ENCODE data around the gene C17orf113.
"Not testable (repeated sequence)": the region's sequence is repeated elsewhere in the genome, so short reads cannot be mapped to it uniquely, and the experiment has no call there.

The C17orf113 gene

DNA sequence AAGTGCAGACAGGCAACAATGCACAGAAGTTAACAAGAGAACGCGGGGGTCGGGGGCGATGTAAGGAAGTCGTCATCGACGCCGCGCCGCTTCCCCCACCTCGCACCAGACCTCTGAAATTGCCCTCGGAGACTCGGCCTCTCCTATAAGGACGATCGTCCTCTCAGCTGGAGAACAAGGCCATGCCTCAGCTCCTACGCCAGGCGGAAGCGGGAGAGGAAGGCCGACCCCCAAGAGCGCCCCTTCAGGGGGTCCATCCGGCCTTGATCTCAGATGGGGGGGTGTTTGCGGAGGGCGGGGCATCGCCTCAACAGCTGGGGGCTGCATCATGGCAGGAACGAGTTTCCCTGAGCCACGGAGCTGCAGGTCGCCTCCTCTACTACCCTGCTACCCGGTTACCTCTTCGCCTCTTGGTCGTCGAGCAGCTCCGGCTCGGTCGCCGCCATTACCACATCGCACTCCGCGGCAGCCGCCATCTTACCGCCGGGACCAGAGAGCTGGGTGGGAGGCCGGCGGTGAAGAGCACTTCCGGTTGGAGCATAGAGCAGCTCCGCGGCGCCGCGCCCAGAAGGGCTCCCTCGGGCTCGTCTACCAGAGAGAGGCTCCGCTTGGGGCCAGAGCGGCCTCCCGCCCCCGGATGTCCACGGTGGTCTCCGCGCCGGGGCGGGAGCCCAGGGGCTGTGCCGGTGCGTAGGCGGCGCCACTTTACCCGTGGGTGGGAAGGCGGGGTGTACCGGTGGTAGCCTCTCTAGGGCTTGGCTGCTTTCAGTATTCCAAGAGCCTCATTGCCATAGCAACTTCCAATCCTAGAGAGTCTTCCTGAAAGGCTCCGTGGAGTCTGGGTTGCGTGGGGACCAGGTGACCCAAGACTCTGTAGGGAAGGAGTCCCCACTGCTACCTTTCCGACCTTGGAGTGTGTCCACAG lies 33.2 kb downstream of the C17orf113 start, which contains the start of gene DNAJC7:
TSS of gene DNAJC7 (minus strand) at position 499 of the 925 bp plus-strand sequence. CDS start at position 476, 23 bp downstream.
- DNase-seq (ENCODE audit: low read depth in 2 of 2, low spot score in 1 of 2), result peak; percentile 64 to 77

DNA sequence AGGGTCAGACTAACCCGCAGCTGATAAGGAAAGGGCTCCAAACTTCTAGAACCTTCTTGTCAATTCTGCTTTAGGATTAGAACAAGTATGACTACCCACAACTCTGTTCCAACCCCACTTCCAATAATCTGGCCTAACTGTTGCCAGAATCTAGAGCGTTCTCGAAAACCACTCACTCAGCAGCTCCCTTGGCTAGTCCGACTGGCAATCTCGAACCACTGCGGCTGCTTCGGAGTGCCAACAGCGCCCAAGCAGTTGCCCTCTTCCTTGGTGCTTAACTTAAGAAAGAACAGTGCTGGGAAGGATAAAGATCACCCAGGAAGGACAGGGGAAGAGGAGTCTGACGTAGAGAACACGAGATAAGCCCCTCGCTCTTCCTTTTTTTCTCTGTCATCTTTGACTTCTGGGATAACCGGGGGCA lies 34.0 kb downstream of the C17orf113 start:
- DNase-seq (ENCODE audit: low read depth in 2 of 2, low spot score in 1 of 2), result no peak

DNA sequence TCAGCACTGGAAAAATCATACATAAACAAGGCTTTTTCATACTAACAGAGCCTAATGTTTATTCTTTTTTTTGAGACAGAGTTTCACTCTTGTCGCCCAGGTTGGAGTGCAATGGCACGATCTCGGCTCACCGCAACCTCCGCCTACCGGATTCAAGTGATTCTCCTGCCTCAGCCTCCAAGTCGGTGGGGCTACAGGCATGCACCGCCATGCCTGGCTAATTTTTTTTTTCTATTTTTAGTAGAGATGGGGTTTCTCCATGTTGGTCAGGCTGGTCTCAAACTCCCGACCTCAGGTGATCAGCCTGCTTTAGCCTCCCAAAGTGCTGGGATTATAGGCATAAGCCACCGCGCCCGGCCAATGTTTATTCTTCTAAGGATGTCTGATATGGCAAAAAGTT lies 36.7 kb downstream of the C17orf113 start:
- not testable (repeated sequence) for DNase-seq (ENCODE audit: low read depth in 2 of 2, low spot score in 1 of 2)

GRCh38 chr17:42012363-42012762 lies 38.0 kb downstream of the C17orf113 start:
- DNase-seq (ENCODE audit: low read depth in 2 of 2, low spot score in 1 of 2), result not testable (repeated sequence)

GRCh38 chr17:42010898-42011516 lies 39.4 kb downstream of the C17orf113 start:
- DNase-seq (ENCODE audit: low read depth in 2 of 2, low spot score in 1 of 2), result no peak

GRCh38 chr17:42010266-42010680 lies 40.1 kb downstream of the C17orf113 start:
- DNase-seq (ENCODE audit: low read depth in 2 of 2, low spot score in 1 of 2), result not testable (repeated sequence)

DNA sequence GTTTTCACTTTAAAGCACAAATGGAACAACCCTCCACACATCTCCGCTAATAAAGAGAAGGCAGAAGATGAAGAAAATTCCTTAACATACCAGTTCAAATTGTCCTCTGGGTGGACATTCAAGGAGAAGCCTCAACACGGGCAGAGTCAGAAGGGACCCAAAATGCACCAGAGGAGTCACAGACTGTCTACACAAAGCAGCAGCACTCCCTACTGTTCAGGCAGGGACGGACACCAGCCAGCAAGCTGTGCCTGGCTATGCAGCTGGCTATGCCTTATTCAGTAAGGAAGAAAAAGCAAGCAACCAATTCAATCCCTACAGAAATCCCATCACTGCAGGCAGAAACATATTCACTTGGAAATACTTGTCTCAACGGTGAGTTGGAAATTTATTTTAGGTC lies 41.2 kb downstream of the C17orf113 start:
- no peak for DNase-seq (ENCODE audit: low read depth in 2 of 2, low spot score in 1 of 2)

- no peak for DNase-seq (ENCODE audit: low read depth in 2 of 2, low spot score in 1 of 2)
Measured at GRCh38 chr17:42005166-42005565, 45.2 kb downstream of the C17orf113 start.

DNA sequence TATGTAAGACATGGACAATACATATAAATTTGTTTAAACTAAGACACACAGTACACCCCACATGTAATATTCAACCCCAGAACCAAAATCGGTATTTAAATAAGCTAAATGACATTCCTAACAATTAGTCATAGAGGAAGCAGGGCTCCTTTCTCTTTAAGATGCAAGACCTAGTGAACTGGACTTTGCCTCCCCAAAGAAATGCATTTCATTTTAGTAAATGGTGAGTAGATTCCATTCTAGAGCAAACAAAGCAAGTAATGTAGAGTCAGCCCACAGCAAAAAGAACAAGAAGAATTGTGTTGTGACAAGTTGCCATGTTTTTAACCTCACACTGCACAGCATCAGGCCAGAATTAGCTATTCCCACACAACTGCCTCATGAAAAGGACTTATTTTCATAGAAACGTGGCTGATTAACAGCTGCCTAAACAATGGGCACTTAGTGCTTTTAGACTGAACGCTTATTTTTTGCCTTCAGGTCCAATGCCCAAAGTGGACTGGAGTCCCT lies 47.6 kb downstream of the C17orf113 start:
- no peak for DNase-seq (ENCODE audit: low read depth in 2 of 2, low spot score in 1 of 2)

DNA sequence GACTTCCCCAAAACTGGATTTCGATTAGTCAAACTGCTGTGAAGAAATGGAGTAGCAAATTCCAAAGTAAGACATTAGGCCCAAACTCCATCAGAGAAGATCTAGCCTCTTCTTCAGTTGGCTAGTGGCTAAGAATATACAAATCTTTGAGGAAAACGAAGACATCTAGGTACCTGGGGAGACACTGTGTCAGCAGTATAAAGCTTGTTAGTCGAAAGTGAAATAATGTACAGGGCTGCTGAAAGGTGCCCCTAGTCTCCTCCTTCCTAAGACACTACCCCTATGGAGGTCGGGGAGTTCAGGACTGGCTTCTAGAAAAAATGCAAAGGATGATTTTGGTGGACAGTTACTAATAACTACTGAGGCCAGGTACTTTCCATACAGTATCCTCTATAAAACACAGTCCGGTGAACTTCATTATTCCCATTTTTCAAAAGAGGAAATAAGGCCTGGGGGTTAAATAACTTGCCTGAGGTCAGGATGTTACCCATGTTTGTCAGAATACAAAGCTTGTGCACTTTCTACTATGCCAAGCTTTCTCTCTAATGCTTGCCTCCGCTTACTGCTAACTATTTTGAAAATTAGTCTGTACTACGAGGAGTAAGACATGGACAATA lies 48.1 kb downstream of the C17orf113 start:
- no peak for DNase-seq (ENCODE audit: low read depth in 2 of 2, low spot score in 1 of 2)

GRCh38 chr17:42001729-42002128 lies 48.7 kb downstream of the C17orf113 start:
- DNase-seq (ENCODE audit: low read depth in 2 of 2, low spot score in 1 of 2), result no peak

DNA sequence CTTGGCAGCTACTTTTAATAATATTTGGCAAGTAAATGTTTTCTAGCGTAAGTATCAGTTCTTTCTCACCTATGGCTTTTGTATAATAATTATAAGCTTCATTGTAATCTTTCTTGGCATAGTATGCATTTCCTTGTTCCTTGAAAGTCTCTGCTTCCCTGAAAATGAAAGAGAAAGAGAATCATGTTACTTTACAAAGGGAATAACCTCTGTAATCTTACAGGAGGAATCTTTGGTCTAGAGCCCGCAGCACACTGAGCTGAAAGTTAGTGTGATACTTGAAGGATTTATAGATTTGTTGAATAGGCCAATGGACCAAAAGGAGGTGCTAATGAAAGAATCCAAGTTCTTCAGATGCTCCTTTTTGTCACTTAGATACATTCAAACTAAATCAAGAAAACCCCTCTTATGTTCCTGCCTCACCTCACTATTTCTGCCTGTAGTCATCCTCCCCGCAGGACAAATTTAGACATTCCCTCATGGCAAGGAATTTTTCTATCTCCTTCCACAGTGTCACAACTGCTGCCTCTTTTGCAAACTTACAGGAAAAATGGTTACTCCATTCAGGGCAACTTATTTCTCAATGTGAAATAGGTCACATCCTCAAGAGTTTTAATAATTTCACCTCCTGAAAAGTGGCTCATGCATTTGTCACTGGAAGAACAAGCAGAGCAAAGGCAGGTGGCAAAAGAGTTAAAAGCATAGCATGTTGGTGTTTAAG lies 49.8 kb downstream of the C17orf113 start:
- no peak for DNase-seq (ENCODE audit: low read depth in 2 of 2, low spot score in 1 of 2)

GRCh38 chr17:41998497-41998896 lies 51.9 kb downstream of the C17orf113 start:
- no peak for DNase-seq (ENCODE audit: low read depth in 2 of 2, low spot score in 1 of 2)

GRCh38 chr17:41996855-41997164 lies 53.6 kb downstream of the C17orf113 start:
- no peak for DNase-seq (ENCODE audit: low read depth in 2 of 2, low spot score in 1 of 2)

DNA sequence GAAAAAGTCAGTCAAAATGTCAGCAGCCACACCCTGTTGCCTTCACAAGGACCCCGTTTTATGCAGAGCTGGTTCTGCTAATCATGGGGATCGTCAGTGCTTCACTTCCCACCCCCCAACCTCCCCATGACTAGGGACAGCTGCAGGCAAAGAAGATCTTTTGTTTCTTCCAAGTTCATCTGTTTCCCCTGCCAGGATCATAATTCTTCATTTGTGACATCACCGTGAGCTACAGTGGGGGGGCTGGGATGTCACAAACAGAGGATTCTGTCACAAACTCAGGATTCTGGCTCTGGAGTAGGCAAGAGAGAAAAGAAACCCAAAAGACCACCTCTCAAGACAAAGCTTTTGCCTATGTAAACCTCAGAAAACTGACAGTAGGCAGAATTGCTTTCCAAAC lies 57.8 kb downstream of the C17orf113 start:
- no peak for DNase-seq (ENCODE audit: low read depth in 2 of 2, low spot score in 1 of 2)

DNA sequence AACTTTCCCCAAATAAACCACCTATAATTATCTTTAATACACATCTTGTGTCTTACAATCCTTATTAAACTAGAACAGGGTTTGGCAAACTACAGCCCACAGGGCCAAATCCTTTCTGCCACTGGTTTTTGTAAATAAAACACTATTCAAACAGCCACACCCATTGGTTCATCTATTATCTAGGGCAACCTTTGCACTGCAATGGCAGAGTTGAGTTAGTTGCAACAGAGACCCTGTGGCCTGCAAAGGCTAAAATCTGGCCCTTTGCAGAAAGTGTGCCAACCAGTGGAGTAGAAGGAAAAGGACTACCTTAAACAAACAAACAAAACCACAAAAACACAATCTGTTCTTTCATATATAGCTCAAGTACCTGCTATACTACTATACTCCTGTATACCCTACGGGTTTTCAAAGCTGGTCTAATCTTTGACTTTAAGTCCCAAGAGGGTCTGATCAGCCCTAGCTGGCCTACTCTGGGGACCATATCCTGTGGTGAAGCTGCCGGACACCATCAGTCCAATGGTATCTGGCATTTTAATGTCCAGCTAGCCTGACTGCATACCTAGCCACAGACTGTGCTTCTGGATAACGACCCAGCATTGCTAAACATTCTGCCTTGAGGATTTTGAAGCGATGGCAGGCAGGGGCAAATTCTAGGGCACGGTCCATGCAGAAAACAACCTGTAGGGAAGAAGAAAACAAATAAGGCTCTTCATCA lies 60.5 kb downstream of the C17orf113 start:
- no peak for DNase-seq (ENCODE audit: low read depth in 2 of 2, low spot score in 1 of 2)

DNA sequence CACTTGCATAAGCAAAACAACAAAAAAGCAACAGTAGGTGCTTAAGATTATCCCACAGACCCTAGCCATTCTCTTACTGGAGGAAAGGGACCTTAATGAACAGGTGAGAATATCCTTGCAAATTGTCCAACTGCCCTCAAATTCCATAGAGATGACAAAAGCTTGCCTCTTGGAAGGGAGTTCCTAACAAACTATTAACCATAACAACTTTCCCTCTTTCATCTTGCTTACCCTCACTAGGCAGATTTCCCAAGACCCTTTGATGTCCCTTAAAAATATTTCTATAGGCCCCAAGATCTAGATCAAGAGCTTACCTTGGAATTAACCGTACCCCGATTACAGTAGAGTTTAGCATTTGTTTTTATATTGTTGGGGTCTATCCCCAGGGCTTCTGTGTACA lies 62.0 kb downstream of the C17orf113 start:
- no peak for DNase-seq (ENCODE audit: low read depth in 2 of 2, low spot score in 1 of 2)

Measured in stimulated activated CD8-positive, alpha-beta memory T cell treated with anti-CD3 and anti-CD28 coated beads, Interleukin-4, amount 100 ng/mL, for 1 hour (primary cell).